Measurements from ENCODE around the gene PPOX. TPM values are rescaled to one million over a fixed set of nuclear protein-coding genes. Genes with fewer than 3 reads are reported as not detected.
A peak's percentile ranks its signal among the peaks of the same experiment; 100 is the strongest.

The PPOX gene
- polyA plus RNA-seq, 1 donor = 18.2 TPM

DNA sequence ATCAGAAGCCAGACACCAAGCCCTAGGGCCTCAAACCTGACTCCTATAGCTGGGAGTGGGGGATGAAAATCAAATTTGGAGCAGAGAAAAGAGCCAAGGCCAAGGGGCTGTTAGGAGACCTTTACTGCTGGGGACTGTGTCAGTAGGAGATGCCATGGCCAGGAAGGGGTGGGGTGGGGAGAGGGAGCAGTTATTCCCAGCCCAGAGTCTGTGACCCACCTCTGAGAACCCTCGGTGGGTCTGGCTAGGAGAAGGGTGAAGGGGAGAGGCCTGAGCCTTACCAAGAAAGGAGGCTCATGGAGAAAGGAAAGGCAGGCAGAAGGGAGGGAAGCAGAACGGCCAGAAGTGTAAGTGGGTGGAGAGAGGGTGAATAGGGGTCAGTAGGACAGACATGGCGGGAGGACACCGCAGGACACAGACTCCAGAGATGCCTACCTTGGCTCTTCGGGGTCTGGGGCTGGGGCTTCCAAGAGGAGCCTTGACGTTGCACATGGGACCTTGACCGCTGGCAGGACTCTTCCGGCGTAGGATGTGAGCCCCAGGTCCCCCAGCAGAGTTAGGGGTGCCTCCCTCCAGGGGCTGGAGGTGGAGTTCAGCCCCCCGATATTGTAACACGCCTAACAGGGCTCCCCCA is 31.5 kb downstream of the PPOX start:
- no peak for DNase-seq (ENCODE audit: low read depth)

GRCh38 chr1:161198194-161198896 is 32.1 kb downstream of the PPOX start:
- DNase-seq (ENCODE audit: low read depth) = no peak

DNA sequence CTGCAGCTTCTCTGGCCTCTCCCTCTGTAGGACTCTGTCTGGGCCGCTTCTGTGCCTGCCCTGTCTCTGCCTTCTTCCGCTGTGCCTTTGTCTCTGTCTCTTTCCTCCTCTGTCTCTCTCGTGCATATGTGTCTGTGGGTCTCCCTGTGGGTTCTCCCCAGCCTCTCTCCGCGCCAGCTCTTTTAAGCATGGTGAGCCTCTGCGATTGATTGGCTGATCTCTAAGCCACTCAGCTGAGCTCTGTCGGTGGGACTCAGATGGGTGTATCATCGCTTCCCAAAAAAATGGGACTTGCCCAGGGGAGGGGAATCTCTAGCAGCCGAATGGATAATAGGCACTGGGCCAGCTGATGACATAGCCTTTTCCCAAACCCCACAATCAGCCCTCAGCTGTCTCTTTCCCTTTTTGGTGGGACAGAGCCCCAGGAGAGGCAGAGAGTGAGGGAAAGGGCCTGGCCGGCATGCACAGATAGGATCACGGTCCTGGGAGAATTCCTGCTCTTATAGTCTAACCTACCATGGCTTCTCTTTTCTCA is 32.7 kb downstream of the PPOX start, which contains the start of gene ADAMTS4:
ADAMTS4 (minus strand) TSS at position 158 of the 535 bp plus-strand sequence. CDS start 427 bp downstream, outside the sequence.
- peak; percentile 84 for DNase-seq (ENCODE audit: low read depth)

DNA sequence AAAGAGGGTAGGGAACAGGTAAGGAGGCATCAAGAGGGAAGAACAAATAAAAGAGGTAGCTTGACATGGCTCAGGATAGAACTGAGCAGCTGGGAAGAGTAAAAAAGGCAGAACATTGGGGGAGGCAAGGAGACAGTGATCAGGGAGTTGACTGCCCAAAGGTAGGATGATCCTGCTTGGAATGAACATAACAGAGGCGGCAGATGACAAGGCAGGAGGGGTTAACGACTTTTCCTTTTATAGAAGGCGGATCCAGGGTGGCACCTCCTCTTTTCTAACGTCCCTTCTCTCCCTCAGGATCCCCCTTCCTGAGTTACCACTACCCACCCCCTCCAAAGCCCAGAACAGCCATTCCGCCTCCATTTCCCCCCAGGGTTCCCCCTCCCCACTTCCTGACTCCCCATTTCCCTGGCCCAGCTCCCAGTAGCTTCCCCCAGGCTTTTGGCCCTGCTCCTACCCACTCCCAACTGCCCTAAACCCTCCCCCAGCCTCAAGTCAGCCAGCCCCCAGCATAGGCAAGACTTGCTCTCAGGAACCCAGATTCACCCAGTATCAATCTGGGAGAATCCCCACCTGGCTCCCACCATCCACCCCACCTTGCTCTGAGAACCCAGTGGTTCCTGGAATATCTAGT is 33.4 kb downstream of the PPOX start:
- DNase-seq (ENCODE audit: low read depth) = no peak

GRCh38 chr1:161200421-161200991 is 34.3 kb downstream of the PPOX start:
- no peak for DNase-seq (ENCODE audit: low read depth)

DNA sequence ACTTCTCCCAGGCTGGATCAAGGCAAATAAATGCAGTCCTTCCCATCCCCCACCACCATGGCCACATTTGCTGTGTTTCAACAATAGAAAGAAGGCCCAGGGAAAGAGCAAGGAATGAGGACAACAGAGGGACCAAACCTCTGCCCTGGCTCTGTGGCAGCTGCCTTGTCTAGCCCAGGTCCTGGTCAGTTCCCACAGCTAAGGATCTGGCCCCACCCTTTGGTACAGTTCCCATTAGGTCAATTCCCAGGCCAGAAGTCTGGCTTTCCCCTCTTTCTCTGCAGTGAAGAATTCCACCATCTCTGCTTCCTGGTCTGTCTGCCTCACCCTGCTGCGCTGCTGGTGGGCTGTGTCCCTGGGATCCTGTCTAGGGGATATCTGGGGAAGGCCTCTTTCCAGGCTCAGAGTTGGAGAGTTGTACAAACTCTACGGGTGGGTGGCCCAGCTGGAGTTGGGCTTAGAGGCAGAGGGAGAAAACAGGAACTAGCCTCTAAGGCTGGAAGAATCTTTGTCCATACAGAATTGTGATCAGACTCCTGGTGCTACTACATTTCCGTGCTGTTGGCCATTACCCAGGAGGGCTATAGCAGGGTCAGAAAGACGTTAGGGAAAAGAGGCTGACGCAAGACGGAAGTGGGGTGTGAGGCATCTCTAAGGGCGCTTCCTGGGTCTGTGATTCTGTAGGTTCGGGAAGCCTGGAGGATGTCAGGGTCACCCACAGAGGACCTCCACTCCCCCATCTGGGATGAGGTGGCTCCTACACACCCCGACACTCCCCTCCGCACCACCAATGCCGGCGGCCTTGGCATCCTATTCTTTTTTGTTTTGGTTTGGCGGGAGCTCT is 35.0 kb downstream of the PPOX start:
- DNase-seq (ENCODE audit: low read depth) = no peak

GRCh38 chr1:161201836-161202712 is 35.8 kb downstream of the PPOX start, which contains the start of gene NDUFS2:
Gene NDUFS2, plus strand, starts transcription at chr1:161202367. Its CDS starts 19 bp downstream, at chr1:161202386.
- DNase-seq (ENCODE audit: low read depth) = peak; percentile 99

GRCh38 chr1:161206411-161207140 is 40.4 kb downstream of the PPOX start:
- no peak for DNase-seq (ENCODE audit: low read depth)

DNA sequence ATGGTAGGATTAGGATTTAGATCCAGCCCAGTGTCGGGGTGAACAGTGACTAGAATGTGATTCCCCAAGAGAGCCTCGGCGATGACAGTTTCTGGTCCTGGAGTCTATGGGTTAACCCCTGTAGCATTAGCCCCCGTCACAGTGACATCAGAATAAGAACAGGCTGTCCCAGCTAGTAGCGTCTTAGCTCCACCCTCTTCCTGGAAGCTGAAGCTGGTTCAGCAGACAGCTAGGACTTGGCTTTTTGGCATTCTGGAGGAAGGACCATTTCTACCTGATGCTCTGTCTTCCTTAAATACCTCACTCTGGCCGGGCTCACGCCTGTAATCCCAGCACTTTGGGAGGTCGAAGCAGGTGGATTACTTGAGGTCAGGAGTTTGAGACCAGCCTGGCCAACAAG is 40.9 kb downstream of the PPOX start:
- DNase-seq (ENCODE audit: low read depth) = no peak

- no peak for DNase-seq (ENCODE audit: low read depth)
Observed at GRCh38 chr1:161209790-161210409, 43.7 kb downstream of the PPOX start.

DNA sequence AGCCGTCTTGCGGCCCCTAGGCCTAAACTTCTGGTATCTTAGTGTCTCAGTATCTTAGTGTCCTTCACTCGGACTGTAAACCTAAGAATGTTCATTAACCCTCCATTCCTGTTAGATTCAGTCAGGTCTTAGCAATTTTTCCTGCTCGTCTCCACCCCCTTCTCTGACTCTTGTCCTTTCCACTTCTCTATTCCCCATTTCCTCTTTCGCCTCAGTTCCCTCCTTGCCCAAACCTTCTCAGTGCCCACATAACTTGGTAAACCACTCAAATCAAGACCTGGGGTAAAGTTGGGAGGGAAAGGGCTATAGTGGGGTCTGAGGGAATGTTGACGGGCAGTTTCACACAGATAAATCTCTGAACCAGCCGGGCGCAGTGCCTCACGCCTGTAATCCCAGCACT is 48.1 kb downstream of the PPOX start:
- DNase-seq (ENCODE audit: low read depth) = no peak

GRCh38 chr1:161215076-161215475 is 48.9 kb downstream of the PPOX start, which contains the start of gene FCER1G:
Gene FCER1G, plus strand, starts transcription at chr1:161215295. Its CDS starts 27 bp downstream, at chr1:161215322.
- no peak for DNase-seq (ENCODE audit: low read depth)

DNA sequence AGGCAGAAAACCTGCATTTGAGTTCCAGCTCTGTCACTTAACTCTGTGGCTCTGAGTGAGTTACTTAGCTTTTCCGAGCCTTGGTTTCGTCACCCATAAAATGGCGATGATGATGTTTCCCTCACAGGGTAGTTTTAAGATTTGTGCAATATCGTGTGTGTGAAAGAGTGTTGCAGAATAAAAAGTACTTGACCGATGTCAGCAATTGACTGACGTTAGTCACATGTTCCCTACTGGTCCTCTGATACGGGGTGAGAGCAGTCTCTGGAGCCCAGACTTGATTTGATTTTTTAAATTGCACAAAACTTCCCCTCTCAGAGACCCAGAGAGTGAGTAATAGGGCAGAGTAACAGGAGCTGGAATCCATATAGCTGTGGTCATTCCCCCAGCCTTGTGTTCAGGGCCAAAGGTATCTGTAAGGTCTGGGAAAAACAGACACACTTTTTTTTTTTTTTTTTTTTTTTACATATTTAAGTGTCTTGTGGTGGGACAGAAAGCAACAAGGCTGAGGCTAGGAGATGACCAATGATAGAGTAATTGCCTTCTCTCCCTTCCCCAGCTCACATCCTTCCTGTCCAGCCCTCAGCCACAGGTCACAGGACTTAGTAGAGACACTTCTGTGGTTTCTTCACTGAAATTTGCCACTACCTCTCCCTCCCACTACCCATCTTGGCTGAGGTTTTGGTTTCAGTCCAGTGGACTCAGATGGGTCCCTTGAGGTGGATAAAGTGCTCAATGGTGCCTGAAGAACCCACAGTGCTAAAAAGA is 50.9 kb downstream of the PPOX start:
- no peak for DNase-seq (ENCODE audit: low read depth)

GRCh38 chr1:161217831-161218230 is 51.6 kb downstream of the PPOX start:
- no peak for DNase-seq (ENCODE audit: low read depth)

- DNase-seq (ENCODE audit: low read depth) = no peak
Observed at GRCh38 chr1:161218301-161219077, 52.3 kb downstream of the PPOX start.

DNA sequence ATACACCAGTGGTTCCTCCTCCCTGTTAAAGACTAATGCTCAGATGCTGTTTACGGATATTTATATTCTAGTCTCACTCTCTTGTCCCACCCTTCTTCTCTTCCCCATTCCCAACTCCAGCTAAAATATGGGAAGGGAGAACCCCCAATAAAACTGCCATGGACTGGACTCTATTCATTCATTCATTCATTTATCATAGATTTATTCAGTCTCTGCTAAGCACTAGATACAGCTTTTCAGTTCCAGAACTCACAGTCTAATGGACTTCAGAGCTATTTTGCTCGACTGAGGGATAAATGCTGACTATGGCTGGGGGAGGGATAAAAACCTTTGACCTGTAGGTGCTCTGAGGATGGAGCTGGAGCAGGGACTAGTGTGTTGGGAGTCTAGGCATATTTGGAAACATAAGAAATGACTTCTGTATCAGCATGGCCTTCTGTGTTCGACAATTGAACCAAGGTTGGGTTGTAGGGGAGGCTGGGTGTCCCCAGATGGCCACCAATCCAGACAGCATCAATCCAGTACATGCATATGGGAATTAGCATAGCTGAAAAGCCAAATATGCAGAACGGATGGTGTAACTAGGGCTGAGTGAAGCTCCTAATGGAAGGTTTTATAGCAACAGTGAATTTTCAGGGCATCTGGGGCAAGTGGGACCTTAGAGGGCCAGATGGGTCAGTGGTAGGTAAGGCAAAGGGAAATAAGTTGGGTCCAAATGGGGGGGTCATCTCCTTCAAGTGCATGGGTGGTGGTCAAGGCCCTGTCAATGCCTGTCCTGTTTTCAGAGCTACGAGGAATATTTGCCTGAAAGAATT is 53.1 kb downstream of the PPOX start:
- DNase-seq (ENCODE audit: low read depth) = no peak

All from forelimb muscle (tissue), 1 donor.